ENCODE results near the gene NTN1. TPM values are rescaled to one million over a fixed set of nuclear protein-coding genes. Genes with fewer than 3 reads are reported as not detected.

NTN1 gene
- total RNA-seq, 2 experiments from 2014 or later, result not detected

GRCh38 chr17:9239793-9240658 lies 218.7 kb downstream of the NTN1 start:
- ChIA-PET CTCF (no interaction called here), POLR2A (no interaction called here)
- ATAC-seq, result peak; percentile 85
- Mint-ChIP-seq H3K9me3 (ENCODE audit: insufficient read depth) (no peaks in the 10 kb centered on the region), H3K4me1 (ENCODE audit: low read depth) (peaks cover 17% of the 10 kb centered on the region), H3K27me3 (ENCODE audit: low read depth) (no peaks in the 10 kb centered on the region), H3K36me3 (ENCODE audit: low read depth) (no peaks in the 10 kb centered on the region), H3K4me3 (peak overlapping the region; percentile 71), H3K27ac (peak overlapping the region; percentile 34)
- peak; percentile 72 for DNase-seq

- POLR2A ChIA-PET, result no interaction called here
- H3K9me3 Mint-ChIP-seq (ENCODE audit: insufficient read depth), result no peaks in the 10 kb centered on the region
- no peaks in the 10 kb centered on the region for H3K27me3 Mint-ChIP-seq (ENCODE audit: low read depth)
- no peak for DNase-seq
- no peaks in the 10 kb centered on the region for H3K36me3 Mint-ChIP-seq (ENCODE audit: low read depth)
- H3K27ac Mint-ChIP-seq, result peak overlapping the region; percentile 34
- CTCF ChIA-PET, result no interaction called here
- H3K4me3 Mint-ChIP-seq, result no peak overlapping the region
- no peak for ATAC-seq
- peaks cover 15% of the 10 kb centered on the region for H3K4me1 Mint-ChIP-seq (ENCODE audit: low read depth)
Measured at GRCh38 chr17:9240659-9241370, 219.5 kb downstream of the NTN1 start.

GRCh38 chr17:9241371-9241712 lies 220.0 kb downstream of the NTN1 start:
- ATAC-seq, result no peak
- no peak overlapping the region for H3K27ac Mint-ChIP-seq
- ChIA-PET POLR2A (interaction anchor here (0.5 kb wide), 1 partner anchor 18 kb away, joined by 3 read pairs; no protein-coding TSS in a partner anchor), CTCF (no interaction called here)
- no peaks in the 10 kb centered on the region for H3K9me3 Mint-ChIP-seq (ENCODE audit: insufficient read depth)
- H3K4me3 Mint-ChIP-seq, result no peak overlapping the region
- H3K36me3 Mint-ChIP-seq (ENCODE audit: low read depth), result no peaks in the 10 kb centered on the region
- no peaks in the 10 kb centered on the region for H3K27me3 Mint-ChIP-seq (ENCODE audit: low read depth)
- no peak for DNase-seq
- peaks cover 15% of the 10 kb centered on the region for H3K4me1 Mint-ChIP-seq (ENCODE audit: low read depth)

GRCh38 chr17:9241774-9242496 lies 220.6 kb downstream of the NTN1 start:
- ATAC-seq (no peak), DNase-seq (no peak)
- Mint-ChIP-seq H3K9me3 (ENCODE audit: insufficient read depth) (no peaks in the 10 kb centered on the region), H3K4me3 (no peak overlapping the region), H3K36me3 (ENCODE audit: low read depth) (no peaks in the 10 kb centered on the region), H3K27ac (no peak overlapping the region), H3K27me3 (ENCODE audit: low read depth) (no peaks in the 10 kb centered on the region), H3K4me1 (ENCODE audit: low read depth) (peaks cover 15% of the 10 kb centered on the region)
- ChIA-PET POLR2A (interaction anchor here (0.5 kb wide), 1 partner anchor 17 kb away, joined by 3 read pairs; no protein-coding TSS in a partner anchor), CTCF (no interaction called here)

GRCh38 chr17:9242497-9242881 lies 221.2 kb downstream of the NTN1 start:
- Mint-ChIP-seq H3K27me3 (ENCODE audit: low read depth) (no peaks in the 10 kb centered on the region), H3K36me3 (ENCODE audit: low read depth) (no peaks in the 10 kb centered on the region), H3K9me3 (ENCODE audit: insufficient read depth) (no peaks in the 10 kb centered on the region), H3K27ac (no peak overlapping the region), H3K4me3 (no peak overlapping the region), H3K4me1 (ENCODE audit: low read depth) (peaks cover 15% of the 10 kb centered on the region)
- no peak for DNase-seq
- POLR2A ChIA-PET, result no interaction called here
- no peak for ATAC-seq
- CTCF ChIA-PET, result no interaction called here

- Mint-ChIP-seq H3K9me3 (ENCODE audit: insufficient read depth) (no peaks in the 10 kb centered on the region), H3K4me3 (no peak overlapping the region), H3K27me3 (ENCODE audit: low read depth) (no peaks in the 10 kb centered on the region), H3K36me3 (ENCODE audit: low read depth) (no peaks in the 10 kb centered on the region), H3K4me1 (ENCODE audit: low read depth) (peaks cover 15% of the 10 kb centered on the region), H3K27ac (no peak overlapping the region)
- ChIA-PET CTCF (no interaction called here), POLR2A (no interaction called here)
- ATAC-seq (no peak), DNase-seq (no peak)
Measured at GRCh38 chr17:9242983-9243382, 221.7 kb downstream of the NTN1 start.

GRCh38 chr17:9244066-9245052 lies 223.0 kb downstream of the NTN1 start:
- DNase-seq, result no peak
- ChIA-PET POLR2A (no interaction called here), CTCF (no interaction called here)
- peaks cover 8% of the 10 kb centered on the region for H3K4me1 Mint-ChIP-seq (ENCODE audit: low read depth)
- no peak overlapping the region for H3K4me3 Mint-ChIP-seq
- no peaks in the 10 kb centered on the region for H3K36me3 Mint-ChIP-seq (ENCODE audit: low read depth)
- H3K9me3 Mint-ChIP-seq (ENCODE audit: insufficient read depth), result no peaks in the 10 kb centered on the region
- no peak overlapping the region for H3K27ac Mint-ChIP-seq
- ATAC-seq, result no peak
- no peaks in the 10 kb centered on the region for H3K27me3 Mint-ChIP-seq (ENCODE audit: low read depth)

- H3K9me3 Mint-ChIP-seq (ENCODE audit: insufficient read depth), result no peaks in the 10 kb centered on the region
- H3K4me1 Mint-ChIP-seq (ENCODE audit: low read depth), result peaks cover 7% of the 10 kb centered on the region
- POLR2A ChIA-PET, result no interaction called here
- no peak for ATAC-seq
- H3K36me3 Mint-ChIP-seq (ENCODE audit: low read depth), result no peaks in the 10 kb centered on the region
- DNase-seq, result no peak
- CTCF ChIA-PET, result no interaction called here
- H3K27me3 Mint-ChIP-seq (ENCODE audit: low read depth), result no peaks in the 10 kb centered on the region
- H3K27ac Mint-ChIP-seq, result no peak overlapping the region
- no peak overlapping the region for H3K4me3 Mint-ChIP-seq
Measured at GRCh38 chr17:9247401-9247938, 226.2 kb downstream of the NTN1 start.

- ChIA-PET POLR2A (no interaction called here), CTCF (no interaction called here)
- Mint-ChIP-seq H3K4me3 (no peak overlapping the region), H3K4me1 (ENCODE audit: low read depth) (peaks cover 18% of the 10 kb centered on the region), H3K27me3 (ENCODE audit: low read depth) (no peaks in the 10 kb centered on the region), H3K27ac (no peak overlapping the region), H3K9me3 (ENCODE audit: insufficient read depth) (no peaks in the 10 kb centered on the region), H3K36me3 (ENCODE audit: low read depth) (peaks cover 2% of the 10 kb centered on the region)
- DNase-seq (no peak), ATAC-seq (no peak)
Measured at GRCh38 chr17:9249245-9249953, 228.1 kb downstream of the NTN1 start.

- H3K27ac Mint-ChIP-seq, result no peak overlapping the region
- no peaks in the 10 kb centered on the region for H3K27me3 Mint-ChIP-seq (ENCODE audit: low read depth)
- CTCF ChIA-PET, result no interaction called here
- no peak for ATAC-seq
- POLR2A ChIA-PET, result no interaction called here
- no peak overlapping the region for H3K4me3 Mint-ChIP-seq
- DNase-seq, result no peak
- H3K4me1 Mint-ChIP-seq (ENCODE audit: low read depth), result peaks cover 18% of the 10 kb centered on the region
- H3K9me3 Mint-ChIP-seq (ENCODE audit: insufficient read depth), result no peaks in the 10 kb centered on the region
- H3K36me3 Mint-ChIP-seq (ENCODE audit: low read depth), result peaks cover 2% of the 10 kb centered on the region
Measured at GRCh38 chr17:9251273-9251672, 230.0 kb downstream of the NTN1 start.

GRCh38 chr17:9253308-9253707 lies 232.0 kb downstream of the NTN1 start:
- H3K4me1 Mint-ChIP-seq (ENCODE audit: low read depth), result peaks cover 21% of the 10 kb centered on the region
- ATAC-seq, result no peak
- no peaks in the 10 kb centered on the region for H3K9me3 Mint-ChIP-seq (ENCODE audit: insufficient read depth)
- DNase-seq, result no peak
- H3K27ac Mint-ChIP-seq, result peak overlapping the region; percentile 23
- H3K4me3 Mint-ChIP-seq, result no peak overlapping the region
- POLR2A ChIA-PET, result interaction anchor here (0.6 kb wide), 1 partner anchor 332 kb away, joined by 3 read pairs; no protein-coding TSS in a partner anchor
- CTCF ChIA-PET, result no interaction called here
- H3K27me3 Mint-ChIP-seq (ENCODE audit: low read depth), result no peaks in the 10 kb centered on the region
- H3K36me3 Mint-ChIP-seq (ENCODE audit: low read depth), result peaks cover 2% of the 10 kb centered on the region

All from activated CD8-positive, alpha-beta T cell treated with anti-CD3 and anti-CD28 coated beads, Interleukin-2, amount 10 ng/mL, durations not matched to agents 7 days and 5 days (primary cell).